ENCODE data around the gene PHF1.

- TF ChIP-seq POLR2A (IDR thresholded peaks at IDR 0.05), result no peak
- TF ChIP-seq CTCF (IDR thresholded peaks at IDR 0.05), result no peak
Observed at GRCh38 chr6:33375143-33375671, 35.6 kb upstream of the PHF1 start.

Data from Peyer's patch (tissue), 4 donors.